Skeletal muscle tissue (tissue), 4 donors: ENCODE data around the gene PTPRC. TPM values are rescaled to one million over a fixed set of nuclear protein-coding genes. Genes with fewer than 3 reads are reported as not detected.

Experiments used
- H3K27ac ChIP-seq: one replicate; pipeline ENCODE4 v1.7.0; 2013; ENCODE audit warnings: mild to moderate bottlenecking, low read depth, low read length, inconsistent platforms
- H3K27me3 ChIP-seq, 3 donors: one replicate each; pipeline ENCODE4 v1.7.0; 2013; ENCODE audit warnings: low read length in 3 of 3; ENCODE audit not compliant: control insufficient read depth in 3 of 3, insufficient read depth in 3 of 3
- H3K36me3 ChIP-seq, 3 donors: one replicate each; pipeline ENCODE4 v1.7.0; 2013; ENCODE audit warnings: low read length in 3 of 3; ENCODE audit not compliant: control insufficient read depth in 3 of 3, insufficient read depth in 3 of 3
- H3K4me1 ChIP-seq, 3 donors: one replicate each; pipeline ENCODE4 v1.7.0; 2013; ENCODE audit warnings: low read length in 3 of 3, mild to moderate bottlenecking in 3 of 3; ENCODE audit not compliant: control insufficient read depth in 3 of 3, insufficient read depth in 3 of 3
- H3K4me3 ChIP-seq, 3 donors: one replicate each; pipeline ENCODE4 v1.7.0; 2013; ENCODE audit warnings: low read length in 3 of 3
- H3K9ac ChIP-seq, 3 donors: one replicate each; pipeline ENCODE4 v1.7.0; 2013; ENCODE audit warnings: low read length in 3 of 3, mild to moderate bottlenecking in 3 of 3, moderate library complexity in 2 of 3, low read depth in 1 of 3
- H3K9me3 ChIP-seq, 3 donors: one replicate each; pipeline ENCODE4 v1.7.0; 2013; ENCODE audit warnings: low read length in 3 of 3; ENCODE audit not compliant: control insufficient read depth in 3 of 3
- total RNA-seq: library from RNA; depleted of rRNA; stranded (reverse); fragments of >200 nt; gene quantifications from one replicate; pipeline ENCODE4 v1.2.3, GENCODE V29; 2014
- donor health status: Osteomylitis.

Gene PTPRC
- total RNA-seq, 1 donor from 2014 or later, result 15.7 TPM

GRCh38 chr1:198642983-198643382, 4.1 kb downstream of the PTPRC start:
- Histone ChIP-seq H3K27ac (no peak overlapping the region), H3K4me1 (no peaks in the 10 kb centered on the region), H3K36me3 (no peaks in the 10 kb centered on the region), H3K27me3 (no peaks in the 10 kb centered on the region), H3K9me3 (no peaks in the 10 kb centered on the region), H3K9ac (no peak overlapping the region), H3K4me3 (no peak overlapping the region)

GRCh38 chr1:198643808-198644207, 5.0 kb downstream of the PTPRC start:
- H3K36me3 ChIP-seq, result no peaks in the 10 kb centered on the region
- no peaks in the 10 kb centered on the region for H3K4me1 ChIP-seq
- no peak overlapping the region for H3K27ac ChIP-seq
- no peak overlapping the region for H3K4me3 ChIP-seq
- H3K9ac ChIP-seq, result no peak overlapping the region
- no peaks in the 10 kb centered on the region for H3K27me3 ChIP-seq
- H3K9me3 ChIP-seq, result no peaks in the 10 kb centered on the region

- Histone ChIP-seq H3K9me3 (no peaks in the 10 kb centered on the region), H3K4me3 (no peak overlapping the region), H3K27ac (no peak overlapping the region), H3K9ac (no peak overlapping the region), H3K36me3 (no peaks in the 10 kb centered on the region), H3K4me1 (no peaks in the 10 kb centered on the region), H3K27me3 (no peaks in the 10 kb centered on the region)
Observed at GRCh38 chr1:198647055-198647454, 8.2 kb downstream of the PTPRC start.

GRCh38 chr1:198648592-198648991, 9.8 kb downstream of the PTPRC start:
- Histone ChIP-seq H3K9me3 (no peaks in the 10 kb centered on the region), H3K4me3 (no peak overlapping the region), H3K4me1 (no peaks in the 10 kb centered on the region)

GRCh38 chr1:198649232-198649967, 10.6 kb downstream of the PTPRC start:
- Histone ChIP-seq H3K27ac (no peak overlapping the region), H3K36me3 (no peaks in the 10 kb centered on the region), H3K9me3 (no peaks in the 10 kb centered on the region), H3K4me3 (no peak overlapping the region), H3K9ac (no peak overlapping the region), H3K4me1 (no peaks in the 10 kb centered on the region), H3K27me3 (no peaks in the 10 kb centered on the region)

More at GRCh38 chr1:198648592-198648991, 9.8 kb downstream of the PTPRC start:
- Histone ChIP-seq H3K36me3 (no peaks in the 10 kb centered on the region), H3K27ac (no peak overlapping the region), H3K27me3 (no peaks in the 10 kb centered on the region), H3K9ac (no peak overlapping the region)

- H3K9me3 ChIP-seq, result no peaks in the 10 kb centered on the region
- H3K27ac ChIP-seq, result no peak overlapping the region
- H3K4me1 ChIP-seq, result no peaks in the 10 kb centered on the region
- H3K36me3 ChIP-seq, result no peaks in the 10 kb centered on the region
- no peak overlapping the region for H3K9ac ChIP-seq
- H3K4me3 ChIP-seq, result no peak overlapping the region
- H3K27me3 ChIP-seq, result no peaks in the 10 kb centered on the region
Observed at GRCh38 chr1:198649968-198650338, 11.1 kb downstream of the PTPRC start.

- H3K36me3 ChIP-seq, result no peaks in the 10 kb centered on the region
- no peak overlapping the region for H3K27ac ChIP-seq
- H3K9ac ChIP-seq, result no peak overlapping the region
- no peaks in the 10 kb centered on the region for H3K4me1 ChIP-seq
- H3K4me3 ChIP-seq, result no peak overlapping the region
- H3K9me3 ChIP-seq, result no peaks in the 10 kb centered on the region
- no peaks in the 10 kb centered on the region for H3K27me3 ChIP-seq
Observed at GRCh38 chr1:198650506-198650905, 11.7 kb downstream of the PTPRC start.

GRCh38 chr1:198651650-198652400, 13.0 kb downstream of the PTPRC start:
- no peaks in the 10 kb centered on the region for H3K4me1 ChIP-seq
- no peak overlapping the region for H3K27ac ChIP-seq
- no peaks in the 10 kb centered on the region for H3K9me3 ChIP-seq
- no peak overlapping the region for H3K9ac ChIP-seq
- no peak overlapping the region for H3K4me3 ChIP-seq
- H3K36me3 ChIP-seq, result no peaks in the 10 kb centered on the region
- H3K27me3 ChIP-seq, result no peaks in the 10 kb centered on the region

GRCh38 chr1:198653808-198654413, 15.1 kb downstream of the PTPRC start:
- no peak overlapping the region for H3K27ac ChIP-seq
- H3K9me3 ChIP-seq, result no peaks in the 10 kb centered on the region

More at GRCh38 chr1:198653808-198654413, 15.1 kb downstream of the PTPRC start:
- H3K27me3 ChIP-seq, result no peaks in the 10 kb centered on the region
- H3K36me3 ChIP-seq, result no peaks in the 10 kb centered on the region
- H3K9ac ChIP-seq, result no peak overlapping the region
- no peaks in the 10 kb centered on the region for H3K4me1 ChIP-seq
- no peak overlapping the region for H3K4me3 ChIP-seq
